AG09309 (cell line): Measurements from ENCODE around the gene PAM.
"Not testable (repeated sequence)": the region's sequence is repeated elsewhere in the genome, so short reads cannot be mapped to it uniquely, and the experiment has no call there.

Experiments
- DNase-seq: peaks from one replicate; pipeline ENCODE4 v3.0.0-alpha.2; 2010; ENCODE audit warnings: low read depth
- H3K4me3 ChIP-seq: 2 replicates; pipeline ENCODE4 v1.5.1; 2011; ENCODE audit warnings: mild to moderate bottlenecking, low read depth, low read length, moderate library complexity; ENCODE audit not compliant: control insufficient read depth
- TF ChIP-seq, protein P1 (sequence below): IDR thresholded peaks from 2 replicates; pipeline ENCODE4 v1.5.1; 2011; ENCODE audit warnings: mild to moderate bottlenecking, low read depth, low read length, inconsistent platforms; ENCODE audit not compliant: insufficient read depth, control insufficient read depth; ENCODE audit errors: missing control alignments

PAM gene

DNA sequence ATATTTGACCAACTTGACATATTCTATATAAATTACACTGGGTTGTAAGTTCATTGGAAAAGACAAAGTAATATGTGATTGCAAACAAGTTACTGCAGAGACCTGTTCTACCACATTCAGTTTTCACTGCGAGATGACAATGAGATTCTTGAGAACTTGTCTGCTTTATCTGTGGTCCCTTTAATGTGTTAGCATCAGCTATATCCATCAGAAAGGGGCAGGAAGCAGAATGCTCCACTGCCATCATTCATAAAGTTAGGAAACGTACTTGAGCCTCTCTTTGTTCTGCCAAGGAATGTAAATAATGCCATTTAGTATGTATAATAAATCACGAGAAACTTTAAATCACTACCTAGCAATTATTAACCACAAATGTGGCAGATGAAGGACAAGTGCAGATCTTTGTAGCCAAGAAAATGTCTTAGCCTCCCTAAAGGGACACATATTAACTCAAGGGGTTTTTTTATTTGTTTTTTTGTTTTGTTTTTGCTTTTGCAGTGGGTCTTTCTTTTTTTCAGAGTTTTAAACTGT, 305.4 kb downstream of the PAM start:
- H3K4me3 ChIP-seq, result no peak overlapping the region
- DNase-seq, result no peak
- TF ChIP-seq, protein P1, sequence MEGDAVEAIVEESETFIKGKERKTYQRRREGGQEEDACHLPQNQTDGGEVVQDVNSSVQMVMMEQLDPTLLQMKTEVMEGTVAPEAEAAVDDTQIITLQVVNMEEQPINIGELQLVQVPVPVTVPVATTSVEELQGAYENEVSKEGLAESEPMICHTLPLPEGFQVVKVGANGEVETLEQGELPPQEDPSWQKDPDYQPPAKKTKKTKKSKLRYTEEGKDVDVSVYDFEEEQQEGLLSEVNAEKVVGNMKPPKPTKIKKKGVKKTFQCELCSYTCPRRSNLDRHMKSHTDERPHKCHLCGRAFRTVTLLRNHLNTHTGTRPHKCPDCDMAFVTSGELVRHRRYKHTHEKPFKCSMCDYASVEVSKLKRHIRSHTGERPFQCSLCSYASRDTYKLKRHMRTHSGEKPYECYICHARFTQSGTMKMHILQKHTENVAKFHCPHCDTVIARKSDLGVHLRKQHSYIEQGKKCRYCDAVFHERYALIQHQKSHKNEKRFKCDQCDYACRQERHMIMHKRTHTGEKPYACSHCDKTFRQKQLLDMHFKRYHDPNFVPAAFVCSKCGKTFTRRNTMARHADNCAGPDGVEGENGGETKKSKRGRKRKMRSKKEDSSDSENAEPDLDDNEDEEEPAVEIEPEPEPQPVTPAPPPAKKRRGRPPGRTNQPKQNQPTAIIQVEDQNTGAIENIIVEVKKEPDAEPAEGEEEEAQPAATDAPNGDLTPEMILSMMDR, result no peak

DNA sequence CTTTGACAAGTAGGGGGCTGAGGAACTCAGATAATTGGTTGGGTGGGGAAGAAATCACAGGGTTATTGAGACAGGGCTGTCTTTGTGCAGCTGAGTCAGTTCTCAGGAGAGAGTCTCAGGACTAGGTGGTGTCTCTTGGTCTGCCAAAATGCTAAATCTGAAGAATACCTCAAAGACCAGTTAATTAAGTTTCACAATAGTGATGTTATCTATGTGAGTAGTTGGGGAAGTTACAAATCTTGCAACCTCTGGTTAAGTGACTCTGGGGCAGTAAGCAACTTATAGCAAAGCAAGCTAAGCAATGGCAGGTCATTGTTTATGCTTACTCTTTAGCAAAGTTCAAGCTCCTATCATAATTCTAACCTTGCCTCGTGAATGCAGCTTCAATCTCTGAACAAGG, 311.2 kb downstream of the PAM start:
- TF ChIP-seq, protein P1, result no peak
- DNase-seq, result no peak
- H3K4me3 ChIP-seq, result no peak overlapping the region

DNA sequence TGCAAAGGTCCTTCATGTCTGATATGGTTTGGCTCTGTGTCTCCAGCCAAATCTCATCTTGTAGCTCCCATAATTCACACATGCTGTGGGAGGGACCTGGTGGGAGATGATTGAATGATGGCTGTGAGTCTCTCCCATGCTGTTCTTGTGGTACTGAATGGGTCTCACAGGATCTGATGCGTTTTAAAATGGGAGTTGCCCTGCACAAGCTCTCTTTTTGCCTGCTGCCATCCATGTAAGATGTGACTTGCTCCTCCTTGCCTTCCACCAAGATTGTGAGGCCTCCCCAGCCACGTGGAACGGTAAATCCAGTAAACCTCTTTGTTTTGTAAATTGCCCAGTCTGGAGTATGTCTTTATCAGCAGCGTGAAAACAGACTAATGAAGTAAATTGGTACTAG, 318.4 kb downstream of the PAM start:
- not testable (repeated sequence) for H3K4me3 ChIP-seq, DNase-seq

DNA sequence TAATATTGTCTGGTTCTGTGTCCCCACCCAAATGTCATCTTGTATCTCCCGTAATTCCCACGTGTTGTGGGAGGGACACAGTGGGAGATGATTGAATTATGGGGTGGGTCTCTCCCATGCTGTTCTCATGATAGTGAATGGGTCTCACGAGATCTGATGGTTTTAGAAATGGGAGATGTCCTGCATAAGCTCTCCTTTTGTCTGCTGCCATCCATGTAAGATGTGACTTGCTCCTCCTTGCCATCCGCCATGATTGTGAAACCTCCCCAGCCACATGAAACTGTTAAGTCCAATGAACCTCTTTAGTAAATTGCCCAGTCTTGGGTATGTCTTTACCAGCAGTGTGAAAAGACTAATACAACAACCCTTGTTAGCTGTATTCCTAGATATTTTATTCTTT, 320.3 kb downstream of the PAM start:
- no peak overlapping the region for H3K4me3 ChIP-seq
- TF ChIP-seq, protein P1, result no peak
- DNase-seq, result no peak
